GM08714 (cell line): Measurements from ENCODE around the gene TMEM60.
"Not testable (repeated sequence)": the region's sequence is repeated elsewhere in the genome, so short reads cannot be mapped to it uniquely, and the experiment has no call there.

Source experiments
- H3K4me3 ChIP-seq: fragments of 200-500 bp; sonication (Bioruptor generic); 2 replicates; pipeline ENCODE4 v1.5.1; 2014; ENCODE audit warnings: mild to moderate bottlenecking, low read length, inconsistent platforms
- ZNF274 ChIP-seq: IDR thresholded peaks from 2 replicates; pipeline ENCODE4 v1.6.1; 2012; ENCODE audit warnings: mild to moderate bottlenecking, low read depth, low read length

The TMEM60 gene

GRCh38 chr7:77797734-77798393 is 370 bp downstream of the TMEM60 start:
- no peak for TF ChIP-seq ZNF274
- peak overlapping the region; percentile 89 for H3K4me3 ChIP-seq

- TF ChIP-seq ZNF274, result no peak
These were observed 1.3 kb downstream of the TMEM60 start for GRCh38 chr7:77796960-77797359.

GRCh38 chr7:77796109-77796508 is 2.1 kb downstream of the TMEM60 start:
- no peak overlapping the region for H3K4me3 ChIP-seq
- no peak for TF ChIP-seq ZNF274

More at GRCh38 chr7:77796960-77797359, 1.3 kb downstream of the TMEM60 start:
- peak overlapping the region; percentile 89 for H3K4me3 ChIP-seq

GRCh38 chr7:77794000-77794399 is 4.2 kb downstream of the TMEM60 start:
- TF ChIP-seq ZNF274, result no peak
- H3K4me3 ChIP-seq, result no peak overlapping the region

- H3K4me3 ChIP-seq, result no peak overlapping the region
- no peak for TF ChIP-seq ZNF274
These were observed 6.3 kb downstream of the TMEM60 start for GRCh38 chr7:77791956-77792355.

GRCh38 chr7:77791336-77791735 is 6.9 kb downstream of the TMEM60 start:
- H3K4me3 ChIP-seq, result no peak overlapping the region
- TF ChIP-seq ZNF274, result no peak

GRCh38 chr7:77788327-77788902 is 9.8 kb downstream of the TMEM60 start:
- TF ChIP-seq ZNF274, result no peak
- no peak overlapping the region for H3K4me3 ChIP-seq

GRCh38 chr7:77786741-77787140 is 11.5 kb downstream of the TMEM60 start:
- H3K4me3 ChIP-seq, result no peak overlapping the region
- no peak for TF ChIP-seq ZNF274

GRCh38 chr7:77786018-77786417 is 12.2 kb downstream of the TMEM60 start:
- no peak for TF ChIP-seq ZNF274
- H3K4me3 ChIP-seq, result no peak overlapping the region

- not testable (repeated sequence) for H3K4me3 ChIP-seq
These were observed 13.8 kb downstream of the TMEM60 start for GRCh38 chr7:77784426-77784825.

GRCh38 chr7:77783545-77783944 is 14.7 kb downstream of the TMEM60 start:
- TF ChIP-seq ZNF274, result no peak
- H3K4me3 ChIP-seq, result no peak overlapping the region

GRCh38 chr7:77783111-77783510 is 15.1 kb downstream of the TMEM60 start:
- no peak overlapping the region for H3K4me3 ChIP-seq
- no peak for TF ChIP-seq ZNF274

- no peak for TF ChIP-seq ZNF274
These were observed 15.9 kb downstream of the TMEM60 start for GRCh38 chr7:77782383-77782782.

GRCh38 chr7:77778535-77778934 is 19.7 kb downstream of the TMEM60 start:
- no peak for TF ChIP-seq ZNF274
- H3K4me3 ChIP-seq, result no peak overlapping the region

More at GRCh38 chr7:77782383-77782782, 15.9 kb downstream of the TMEM60 start:
- no peak overlapping the region for H3K4me3 ChIP-seq

- no peak overlapping the region for H3K4me3 ChIP-seq
- TF ChIP-seq ZNF274, result no peak
These were observed 26.3 kb downstream of the TMEM60 start for GRCh38 chr7:77771901-77772300.

- TF ChIP-seq ZNF274, result no peak
- H3K4me3 ChIP-seq, result no peak overlapping the region
These were observed 27.9 kb downstream of the TMEM60 start for GRCh38 chr7:77770316-77770715.
